Stimulated activated naive CD8-positive, alpha-beta T cell treated with anti-CD3 and anti-CD28 coated beads, Interleukin-15, Interleukin-2, amounts not matched to agents 100 U/mL and 50 U/mL, for 24 hours (primary cell): Measurements from ENCODE around the gene ONECUT3.
"Not testable (repeated sequence)": the region's sequence is repeated elsewhere in the genome, so short reads cannot be mapped to it uniquely, and the experiment has no call there.

ENCODE experiments used
- ATAC-seq: fragments of 150-1000 bp; cut with Tn5 transposase; one replicate; pipeline ENCODE4 v1.10.0; 2021
- DNase-seq: peaks from one replicate; pipeline ENCODE4 v3.0.0; 2021

ONECUT3 gene

DNA sequence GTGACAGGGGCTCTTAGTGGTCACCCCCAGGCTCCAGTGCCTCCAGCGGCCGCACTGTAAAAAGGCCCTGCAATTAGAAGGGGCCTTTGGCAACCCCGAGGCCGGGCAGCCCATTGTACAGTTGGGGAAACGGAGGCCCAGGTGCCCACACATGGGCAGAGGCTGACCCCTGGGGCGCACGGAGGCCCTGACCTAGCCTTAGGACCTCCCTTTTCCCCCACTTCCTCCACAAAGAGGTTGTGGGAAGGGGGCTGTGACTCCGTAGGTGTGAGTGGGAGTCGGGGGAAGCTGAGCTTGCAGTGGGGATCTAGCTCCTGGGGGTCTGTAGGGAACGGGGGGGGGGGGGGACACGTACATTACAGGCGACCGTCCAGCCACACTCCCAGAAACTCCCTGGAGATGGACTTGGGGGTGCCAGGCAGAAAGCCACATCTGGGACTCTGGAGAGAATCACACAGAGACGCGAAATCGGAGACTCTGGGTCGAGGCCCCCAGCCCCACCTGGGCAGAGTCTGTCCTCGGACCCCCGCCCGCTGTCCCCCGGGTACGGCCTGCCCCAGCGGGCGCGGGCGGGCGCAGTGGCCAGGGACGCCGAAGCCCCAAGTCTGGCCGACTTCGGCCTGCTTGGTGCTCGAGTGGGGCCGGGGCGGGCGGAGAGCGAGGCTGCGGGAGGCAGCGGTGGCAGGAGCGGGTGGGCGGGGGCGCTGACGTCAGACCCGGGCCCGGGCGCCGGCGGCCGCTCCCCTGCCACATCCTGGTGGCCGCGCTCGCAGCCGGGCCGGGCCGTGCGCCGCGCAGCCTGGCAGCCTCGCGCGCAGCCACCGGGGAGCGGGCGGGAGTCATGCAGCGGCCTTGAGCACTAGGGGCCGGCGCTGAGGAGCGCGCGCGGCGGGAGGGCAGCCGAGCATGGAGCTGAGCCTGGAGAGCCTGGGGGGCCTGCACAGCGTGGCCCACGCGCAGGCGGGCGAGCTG, at the start of gene ONECUT3:
TSS of gene ONECUT3 (plus strand) at position 750 of the 972 bp plus-strand sequence. CDS start at position 907, 157 bp downstream.
- ATAC-seq (no peak), DNase-seq (no peak)

DNA sequence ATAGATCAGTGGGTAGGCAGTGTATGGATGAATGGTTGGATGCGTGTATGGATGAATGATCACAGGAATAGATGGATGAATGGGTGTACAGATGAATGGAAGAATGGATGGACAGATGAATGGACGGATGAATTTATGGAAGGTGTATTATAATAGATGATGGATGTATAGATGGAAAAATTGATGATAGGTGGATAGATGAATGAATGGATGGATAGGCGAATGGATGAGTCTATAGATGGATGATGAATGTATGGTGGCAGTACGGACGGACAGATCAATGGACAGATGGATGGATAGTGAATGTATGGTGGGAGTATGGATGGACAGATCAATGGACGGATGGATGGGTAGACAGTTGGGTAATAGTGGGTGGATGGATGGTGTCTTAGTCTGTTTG, 49.0 kb upstream of the ONECUT3 start:
- DNase-seq (no peak), ATAC-seq (no peak)

- ATAC-seq = no peak
- DNase-seq = no peak
Measured at GRCh38 chr19:1705367-1705766, 47.9 kb upstream of the ONECUT3 start.

DNA sequence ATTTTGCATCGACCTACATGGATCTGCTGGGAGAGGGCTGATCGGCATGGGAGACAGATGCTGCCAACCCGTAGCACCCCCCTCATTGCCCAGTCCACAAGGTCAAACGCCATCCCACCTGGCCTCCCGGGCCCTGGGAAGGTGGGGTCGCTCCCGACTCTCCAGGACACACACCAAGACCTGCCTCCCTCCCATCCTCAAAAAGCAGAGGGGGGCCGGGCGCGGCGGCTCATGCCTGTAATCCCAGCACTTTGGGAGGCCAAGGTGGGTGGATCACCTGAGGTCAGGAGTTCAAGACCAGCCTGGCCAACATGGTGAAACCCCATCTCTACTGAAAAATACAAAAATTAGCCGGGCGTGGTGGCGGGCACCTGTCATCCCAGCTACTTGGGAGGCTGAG, 46.7 kb upstream of the ONECUT3 start:
- not testable (repeated sequence) for DNase-seq, ATAC-seq

- ATAC-seq (no peak), DNase-seq (no peak)
Measured at GRCh38 chr19:1707240-1707639, 46.1 kb upstream of the ONECUT3 start.

- ATAC-seq = no peak
- no peak for DNase-seq
Measured at GRCh38 chr19:1713170-1713569, 40.1 kb upstream of the ONECUT3 start.

DNA sequence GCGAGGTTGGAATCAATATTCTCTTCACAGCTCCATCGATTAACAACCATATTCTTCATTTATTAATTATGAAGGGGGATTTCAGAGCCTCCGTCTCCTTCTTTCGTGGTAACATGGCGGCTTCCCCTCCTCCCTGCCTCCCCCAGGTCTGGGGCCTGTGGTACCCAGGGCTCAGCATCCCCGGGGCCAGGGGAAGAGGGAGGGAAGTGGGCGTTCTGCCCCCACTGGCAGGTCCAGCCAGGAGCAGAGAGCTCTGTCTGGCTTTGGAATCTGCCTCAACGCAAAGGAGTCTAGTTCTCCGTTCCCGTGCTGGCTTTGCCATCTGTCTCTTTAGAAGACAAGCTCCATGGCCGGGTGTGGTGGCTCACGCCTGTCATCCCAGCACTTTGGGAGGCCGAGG, 37.8 kb upstream of the ONECUT3 start:
- ATAC-seq (no peak), DNase-seq (no peak)

DNA sequence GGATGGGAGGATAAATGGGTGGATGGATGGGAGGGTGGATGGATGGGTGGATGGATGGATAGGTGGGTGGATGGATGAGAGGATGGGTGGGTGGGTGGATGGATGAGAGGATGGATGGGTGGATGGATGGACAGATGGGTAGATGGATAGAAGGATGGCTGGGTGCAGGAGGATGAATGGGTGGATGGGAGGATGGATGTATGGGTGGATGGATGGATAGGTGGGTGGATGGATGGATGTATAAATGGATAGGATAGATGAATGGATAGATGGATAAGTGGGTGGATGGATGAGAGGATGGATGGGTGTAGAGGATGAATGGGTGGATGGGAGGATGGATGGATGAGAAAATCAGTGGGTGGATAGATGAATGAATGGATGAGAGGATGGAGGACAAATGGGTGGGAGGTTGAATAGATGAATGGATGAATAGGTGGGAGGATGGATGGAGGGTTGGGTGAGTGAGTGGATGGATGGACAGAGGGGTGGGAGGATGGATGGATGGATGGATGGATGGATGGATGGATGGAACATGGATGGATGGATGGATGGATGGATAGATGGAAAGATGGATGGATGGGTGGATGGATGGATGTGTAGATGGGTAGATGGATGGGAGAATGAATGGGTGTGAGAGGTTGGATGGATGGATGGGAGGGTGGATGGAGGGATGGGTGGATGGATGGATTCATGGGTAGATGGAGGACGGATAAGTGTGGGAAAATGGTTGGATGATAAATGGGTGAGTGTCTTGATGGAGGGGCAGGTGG, 35.9 kb upstream of the ONECUT3 start:
- ATAC-seq = no peak
- DNase-seq = no peak

GRCh38 chr19:1717970-1718264, 35.4 kb upstream of the ONECUT3 start:
- no peak for ATAC-seq

DNA sequence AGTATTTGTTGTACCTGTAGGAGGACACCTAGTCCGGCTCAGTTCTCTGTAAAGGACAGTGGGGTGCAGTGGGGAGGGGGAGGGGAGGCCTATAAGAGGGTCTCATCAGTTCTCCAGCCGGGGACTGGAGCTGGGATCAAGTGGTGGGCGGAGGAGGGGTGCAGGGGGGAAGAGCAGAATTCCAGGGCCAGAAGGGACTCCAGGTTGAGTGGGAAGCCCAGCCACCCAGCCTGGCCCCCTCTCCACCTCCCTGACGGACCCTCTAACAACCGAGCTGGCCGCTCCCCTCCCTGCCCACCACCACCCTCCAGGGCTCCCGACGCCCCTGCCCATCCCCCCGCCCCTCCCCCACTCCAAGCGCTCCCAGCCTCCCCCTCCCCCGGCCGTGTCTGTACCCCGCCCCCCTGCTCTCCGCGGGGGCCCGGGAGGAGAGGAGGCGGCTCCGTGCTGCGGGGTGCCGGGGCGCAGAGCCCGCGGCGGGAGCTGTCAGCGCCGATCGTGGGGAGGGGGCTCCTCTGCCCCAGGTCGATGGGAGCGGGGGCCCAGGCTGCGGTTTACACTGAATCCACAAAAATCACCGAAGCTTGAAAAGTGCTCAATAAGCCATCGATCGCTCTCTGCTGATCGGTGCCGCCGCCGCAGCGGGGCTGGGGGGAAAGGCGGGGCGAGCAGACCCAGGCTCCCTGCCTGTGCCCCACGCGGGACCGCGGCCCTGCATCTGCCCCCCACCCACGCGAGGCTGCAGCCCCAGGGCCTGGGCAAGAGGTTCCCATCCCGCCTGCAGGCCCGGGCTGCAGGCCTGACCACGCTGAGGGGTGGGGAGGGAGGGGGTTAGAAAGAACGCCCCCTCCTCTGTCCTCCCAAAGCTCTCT, 34.6 kb upstream of the ONECUT3 start:
- ATAC-seq (no peak), DNase-seq (no peak)

More at GRCh38 chr19:1717970-1718264, 35.4 kb upstream of the ONECUT3 start:
- DNase-seq = no peak

GRCh38 chr19:1719519-1719918, 33.8 kb upstream of the ONECUT3 start:
- no peak for DNase-seq

GRCh38 chr19:1720237-1720636, 33.1 kb upstream of the ONECUT3 start:
- no peak for DNase-seq
- ATAC-seq = no peak

More at GRCh38 chr19:1719519-1719918, 33.8 kb upstream of the ONECUT3 start:
- no peak for ATAC-seq

- peak; percentile 60 for DNase-seq
Measured at GRCh38 chr19:1725100-1726064, 27.9 kb upstream of the ONECUT3 start.

GRCh38 chr19:1728816-1729567, 24.3 kb upstream of the ONECUT3 start:
- DNase-seq (no peak), ATAC-seq (no peak)

More at GRCh38 chr19:1725100-1726064, 27.9 kb upstream of the ONECUT3 start:
- peak; percentile 75 for ATAC-seq

DNA sequence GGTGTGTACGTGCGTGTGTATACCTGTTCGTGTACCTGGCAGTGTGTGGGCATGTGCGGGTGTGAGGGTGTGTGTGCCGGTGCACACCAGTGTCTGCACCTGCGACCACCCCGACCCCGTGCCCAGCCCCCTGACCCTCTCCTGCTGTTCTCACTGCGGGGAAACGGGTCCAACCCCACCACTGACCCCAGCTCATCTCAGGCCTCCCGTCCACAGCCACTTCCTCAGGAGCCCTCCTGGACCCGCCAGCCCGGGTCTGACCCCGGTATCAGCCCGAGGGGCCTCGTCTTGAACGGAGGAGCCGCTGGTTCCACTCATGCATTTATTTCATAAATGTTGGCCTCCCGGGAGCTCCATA, 23.8 kb upstream of the ONECUT3 start:
- DNase-seq (no peak), ATAC-seq (no peak)

GRCh38 chr19:1730157-1730556, 23.1 kb upstream of the ONECUT3 start:
- no peak for ATAC-seq
- DNase-seq = no peak

DNA sequence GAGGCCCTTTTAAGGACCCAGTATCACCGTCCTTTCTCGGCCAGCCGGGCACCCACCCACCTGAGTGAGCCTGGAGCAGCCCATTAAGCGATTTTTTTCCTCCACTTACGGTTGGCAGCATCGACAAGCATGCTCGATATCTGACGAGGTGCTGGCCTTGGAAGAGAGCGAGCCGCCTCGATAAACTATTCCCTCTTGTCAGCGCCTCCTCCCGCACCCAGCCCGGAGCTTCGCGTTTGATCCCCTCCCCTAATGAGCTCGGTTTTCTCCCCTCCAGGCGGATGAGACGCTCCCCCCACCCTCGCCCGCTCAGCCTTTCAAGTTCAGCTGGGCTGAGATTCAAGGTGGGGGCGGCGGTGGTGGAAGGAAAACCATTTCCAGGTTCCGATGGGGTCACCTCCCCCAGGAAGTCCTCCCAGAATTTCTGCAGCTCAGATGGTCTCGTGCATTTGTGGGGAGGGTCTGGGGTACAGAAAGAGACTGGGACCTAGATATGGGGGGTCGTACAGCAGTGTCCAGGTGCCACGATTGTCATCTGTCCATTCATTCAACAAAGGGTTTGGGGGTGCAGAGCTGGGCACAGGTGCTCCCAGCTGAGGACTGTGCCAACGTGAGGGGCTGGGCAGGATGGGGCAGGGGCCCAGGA, 18.9 kb upstream of the ONECUT3 start:
- no peak for ATAC-seq

GRCh38 chr19:1736280-1736679, 17.0 kb upstream of the ONECUT3 start:
- no peak for ATAC-seq
- DNase-seq = no peak

More for the DNA sequence above, 18.9 kb upstream of the ONECUT3 start:
- no peak for DNase-seq

DNA sequence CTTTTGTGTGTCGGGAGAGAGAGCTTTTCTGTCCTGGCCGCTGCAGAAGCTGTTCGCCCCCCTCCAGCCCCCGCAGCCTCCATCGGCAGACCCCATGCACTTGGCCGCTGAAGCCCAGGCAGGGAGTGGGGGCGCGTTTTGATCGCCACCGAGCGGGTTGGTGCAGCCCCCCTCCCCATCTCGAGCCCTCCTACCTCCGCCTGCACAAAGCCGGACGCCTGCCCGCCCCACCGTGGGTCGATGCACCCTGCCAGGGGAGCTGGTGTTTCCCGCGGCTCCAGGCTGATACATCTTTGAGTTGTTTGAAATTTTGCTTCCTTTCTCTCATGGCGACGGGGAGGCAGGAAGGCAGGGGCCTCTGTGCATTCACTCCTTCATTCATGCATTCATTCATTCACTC, 16.4 kb upstream of the ONECUT3 start:
- DNase-seq = no peak

More for the DNA sequence above, 16.4 kb upstream of the ONECUT3 start:
- ATAC-seq = no peak
